ENCODE results near the gene SLC35D1.
A peak's percentile ranks its signal among the peaks of the same experiment; 100 is the strongest.

The SLC35D1 gene

DNA sequence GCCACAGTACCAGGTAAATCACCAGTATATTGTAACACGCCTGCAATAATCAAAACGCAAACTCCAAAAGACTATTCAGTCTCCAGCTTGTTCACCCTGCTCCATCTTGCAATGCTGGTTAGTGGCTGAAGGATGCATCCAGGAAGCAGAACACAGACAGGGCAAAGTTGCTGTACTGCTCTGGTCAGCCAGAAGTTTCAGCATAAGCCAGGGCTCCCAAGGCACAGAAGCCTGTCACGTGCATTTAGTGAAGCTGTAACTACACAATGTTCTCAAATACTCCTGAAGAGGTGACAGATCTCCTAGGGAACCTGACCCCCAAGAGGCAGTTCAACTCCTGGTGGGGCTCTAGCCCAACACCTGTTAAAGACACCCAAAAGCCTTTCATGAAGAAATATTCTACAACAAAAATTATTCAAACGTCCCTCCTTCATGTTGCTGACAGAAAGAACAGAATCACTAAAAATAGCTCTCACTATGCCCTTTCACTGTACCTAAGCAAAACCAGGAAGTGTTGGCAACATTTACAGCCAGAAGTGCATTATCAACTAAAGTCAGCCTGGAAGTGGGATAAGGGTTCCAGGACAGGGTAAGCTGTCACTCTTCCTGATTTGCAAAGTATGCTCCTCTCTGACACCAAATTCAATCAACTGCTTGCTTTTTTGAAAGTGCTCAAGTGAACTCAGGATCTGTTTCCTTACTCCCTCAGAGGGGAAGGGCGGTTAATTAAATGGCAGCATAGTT is 52.1 kb downstream of the SLC35D1 start:
- DNase-seq, result no peak
- no peak overlapping the region for H3K4me3 ChIP-seq (ENCODE audit: low read depth, low read length)
- H3K9me3 ChIP-seq (ENCODE audit: severe bottlenecking), result no peaks in the 10 kb centered on the region
- no peaks in the 10 kb centered on the region; the same call in none of the 2 replicates for H3K36me3 ChIP-seq
- no peaks in the 10 kb centered on the region for H3K27me3 ChIP-seq (ENCODE audit: insufficient read depth, low read depth, severe bottlenecking)
- TF ChIP-seq, protein P1, sequence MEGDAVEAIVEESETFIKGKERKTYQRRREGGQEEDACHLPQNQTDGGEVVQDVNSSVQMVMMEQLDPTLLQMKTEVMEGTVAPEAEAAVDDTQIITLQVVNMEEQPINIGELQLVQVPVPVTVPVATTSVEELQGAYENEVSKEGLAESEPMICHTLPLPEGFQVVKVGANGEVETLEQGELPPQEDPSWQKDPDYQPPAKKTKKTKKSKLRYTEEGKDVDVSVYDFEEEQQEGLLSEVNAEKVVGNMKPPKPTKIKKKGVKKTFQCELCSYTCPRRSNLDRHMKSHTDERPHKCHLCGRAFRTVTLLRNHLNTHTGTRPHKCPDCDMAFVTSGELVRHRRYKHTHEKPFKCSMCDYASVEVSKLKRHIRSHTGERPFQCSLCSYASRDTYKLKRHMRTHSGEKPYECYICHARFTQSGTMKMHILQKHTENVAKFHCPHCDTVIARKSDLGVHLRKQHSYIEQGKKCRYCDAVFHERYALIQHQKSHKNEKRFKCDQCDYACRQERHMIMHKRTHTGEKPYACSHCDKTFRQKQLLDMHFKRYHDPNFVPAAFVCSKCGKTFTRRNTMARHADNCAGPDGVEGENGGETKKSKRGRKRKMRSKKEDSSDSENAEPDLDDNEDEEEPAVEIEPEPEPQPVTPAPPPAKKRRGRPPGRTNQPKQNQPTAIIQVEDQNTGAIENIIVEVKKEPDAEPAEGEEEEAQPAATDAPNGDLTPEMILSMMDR (IDR thresholded peaks at IDR 0.05; ENCODE audit: low read depth, low read length), result no peak
- no peak overlapping the region for H3K27ac ChIP-seq

DNA sequence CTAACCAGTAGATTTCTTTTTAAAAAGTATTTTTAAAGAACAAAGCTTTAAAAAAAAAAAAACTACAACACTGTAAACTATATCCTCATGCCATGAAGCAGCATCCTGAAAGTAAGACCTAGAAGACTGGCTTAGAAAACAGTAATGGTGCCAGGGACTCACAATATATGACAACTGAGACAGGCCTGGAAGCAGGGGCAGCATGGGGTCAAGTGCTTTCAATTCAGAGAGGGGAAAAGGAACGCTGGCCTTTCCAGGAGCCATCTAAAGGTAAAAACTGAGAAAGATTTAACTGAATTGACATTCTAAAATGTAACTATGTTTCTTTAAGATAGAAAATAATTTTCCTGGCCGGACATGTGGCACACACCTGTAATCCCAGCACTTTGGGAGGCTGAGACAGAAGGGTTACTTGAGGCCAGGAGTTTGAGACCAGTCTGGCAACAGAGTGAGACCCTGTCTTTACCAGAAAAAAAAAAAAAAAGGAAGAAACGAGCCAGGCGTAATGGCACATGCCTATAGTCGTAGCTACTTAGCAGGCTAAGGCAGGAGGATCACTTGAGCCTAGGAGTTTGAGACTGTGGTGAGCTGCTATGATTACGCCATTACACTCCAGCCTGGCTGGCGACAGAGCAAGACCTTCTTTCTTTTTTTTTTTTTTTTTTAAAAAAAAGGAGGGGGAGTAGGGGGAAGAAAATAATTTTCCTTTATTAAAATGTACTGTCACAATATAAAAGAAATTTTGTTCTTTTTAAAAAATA is 54.1 kb downstream of the SLC35D1 start:
- DNase-seq, result no peak
- H3K27ac ChIP-seq, result no peak overlapping the region

DNA sequence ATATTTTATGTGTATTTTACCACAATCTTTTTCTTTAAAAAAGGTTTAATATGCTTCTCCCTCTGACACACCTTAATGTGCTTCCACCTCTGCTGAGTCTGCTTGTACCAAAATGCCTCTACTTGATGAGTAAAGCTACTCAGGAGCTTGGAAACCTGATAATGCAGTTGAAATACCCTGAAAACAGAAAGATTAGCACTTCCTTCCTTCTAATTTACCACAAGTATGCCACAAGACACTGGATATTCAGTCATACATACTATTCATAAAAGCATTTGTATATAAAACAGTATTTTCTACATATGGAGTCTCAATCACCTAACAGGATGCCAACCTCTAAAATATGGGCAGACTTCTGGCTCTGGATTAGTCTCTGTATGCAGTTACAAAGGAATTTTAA is 55.0 kb downstream of the SLC35D1 start:
- no peak overlapping the region for H3K27ac ChIP-seq
- H3K9me3 ChIP-seq (ENCODE audit: severe bottlenecking), result no peaks in the 10 kb centered on the region
- TF ChIP-seq, protein P1 (IDR thresholded peaks at IDR 0.05; ENCODE audit: low read depth, low read length), result no peak
- H3K27me3 ChIP-seq (ENCODE audit: insufficient read depth, low read depth, severe bottlenecking), result no peaks in the 10 kb centered on the region
- no peak overlapping the region for H3K4me3 ChIP-seq (ENCODE audit: low read depth, low read length)
- no peak for DNase-seq
- no peaks in the 10 kb centered on the region; the same call in none of the 2 replicates for H3K36me3 ChIP-seq

More for the DNA sequence above, 54.1 kb downstream of the SLC35D1 start:
- Histone ChIP-seq H3K27me3 (ENCODE audit: insufficient read depth, low read depth, severe bottlenecking) (no peaks in the 10 kb centered on the region), H3K9me3 (ENCODE audit: severe bottlenecking) (no peaks in the 10 kb centered on the region), H3K4me3 (ENCODE audit: low read depth, low read length) (no peak overlapping the region), H3K36me3 (no peaks in the 10 kb centered on the region; the same call in none of the 2 replicates)
- TF ChIP-seq, protein P1 (IDR thresholded peaks at IDR 0.05; ENCODE audit: low read depth, low read length), result no peak

DNA sequence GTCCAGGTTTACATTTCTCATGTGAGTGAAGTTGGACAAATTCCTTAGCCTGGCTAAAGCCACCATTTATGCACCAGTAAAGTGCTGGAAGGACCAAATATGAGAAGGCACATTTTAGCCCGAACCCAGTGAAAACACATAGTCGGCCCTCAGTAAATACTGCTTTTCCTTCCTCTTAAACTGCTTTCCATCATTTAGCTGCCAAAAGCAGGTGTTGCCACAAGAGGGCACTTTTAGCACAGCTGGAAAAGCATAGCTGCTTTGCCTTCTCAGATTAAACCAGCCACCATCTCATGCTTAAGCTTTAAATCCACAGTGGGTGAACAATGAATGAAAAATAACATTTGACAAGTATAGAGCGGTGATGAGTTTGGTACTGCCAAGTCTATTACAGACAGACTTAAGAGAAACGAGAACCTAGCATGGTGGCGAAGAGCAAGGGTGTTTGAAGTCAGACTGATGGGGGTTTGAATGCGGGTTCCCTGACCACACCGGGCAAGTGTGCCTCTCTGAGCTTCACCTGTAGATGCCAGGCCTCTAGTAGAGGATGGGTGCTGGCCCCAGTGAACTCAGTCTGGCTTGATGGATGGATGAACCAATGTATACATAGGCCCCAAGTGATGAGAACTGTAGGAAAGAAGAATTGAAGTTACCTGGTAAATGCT is 57.8 kb downstream of the SLC35D1 start:
- H3K27ac ChIP-seq, result no peak overlapping the region
- no peaks in the 10 kb centered on the region for H3K27me3 ChIP-seq (ENCODE audit: insufficient read depth, low read depth, severe bottlenecking)
- H3K36me3 ChIP-seq, result no peaks in the 10 kb centered on the region; the same call in 1 of the 2 replicates
- no peaks in the 10 kb centered on the region for H3K9me3 ChIP-seq (ENCODE audit: severe bottlenecking)
- DNase-seq, result peak; percentile 67
- TF ChIP-seq, protein P1 (IDR thresholded peaks at IDR 0.05; ENCODE audit: low read depth, low read length), result peak; percentile 75
- H3K4me3 ChIP-seq (ENCODE audit: low read depth, low read length), result no peak overlapping the region

DNA sequence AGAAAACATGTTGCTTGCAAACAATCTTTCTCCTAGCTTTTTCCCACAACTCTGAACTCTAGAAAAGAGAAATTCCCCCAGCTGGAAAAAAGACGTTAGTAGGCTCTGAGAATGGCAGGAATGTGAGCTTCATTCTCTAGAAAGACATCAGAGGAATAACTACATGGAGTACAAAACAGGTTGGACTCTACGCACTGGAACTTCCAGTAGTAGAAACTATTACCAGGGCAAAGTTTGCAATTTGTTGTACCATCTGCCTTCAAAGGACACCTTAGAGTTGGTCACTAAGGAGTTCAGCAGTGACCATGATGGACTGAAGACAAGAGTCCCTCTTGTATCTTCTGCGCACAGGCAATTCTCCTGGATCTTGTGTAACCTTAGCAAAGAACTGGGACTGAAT is 60.9 kb downstream of the SLC35D1 start:
- DNase-seq, result no peak
- no peak overlapping the region for H3K27ac ChIP-seq

More for the DNA sequence above, 60.9 kb downstream of the SLC35D1 start:
- Histone ChIP-seq H3K9me3 (ENCODE audit: severe bottlenecking) (no peaks in the 10 kb centered on the region), H3K4me3 (ENCODE audit: low read depth, low read length) (no peak overlapping the region), H3K36me3 (no peaks in the 10 kb centered on the region; the same call in 1 of the 2 replicates), H3K27me3 (ENCODE audit: insufficient read depth, low read depth, severe bottlenecking) (no peaks in the 10 kb centered on the region)
- TF ChIP-seq, protein P1 (IDR thresholded peaks at IDR 0.05; ENCODE audit: low read depth, low read length), result no peak
